Neutrophil (primary cell): Measurements from ENCODE around the gene TEX14.
"Not testable (repeated sequence)": the region's sequence is repeated elsewhere in the genome, so short reads cannot be mapped to it uniquely, and the experiment has no call there.

Source experiments
- H3K27ac ChIP-seq: fragments of 200-600 bp; sonication (generic); 2 replicates; pipeline ENCODE4 v1.5.1; 2016; ENCODE audit warnings: mild to moderate bottlenecking, moderate library complexity
- H3K27me3 ChIP-seq: fragments of 200-600 bp; sonication (generic); 2 replicates; pipeline ENCODE4 v1.6.0; 2016; ENCODE audit warnings: mild to moderate bottlenecking
- H3K36me3 ChIP-seq: fragments of 200-600 bp; sonication (generic); 2 replicates; pipeline ENCODE4 v1.5.1; 2017
- H3K4me1 ChIP-seq, 2 experiments: fragments of 200-600 bp in 1 of 2; sonication (generic) in 1 of 2; 1 replicate in 1 of 2; 2 replicates in 1 of 2; pipeline versions ENCODE4 v1.5.1 to v1.6.1; 2013 to 2016; ENCODE audit warnings: low read depth in 1 of 2, low read length in 1 of 2, mild to moderate bottlenecking in 1 of 2, moderate library complexity in 1 of 2; ENCODE audit not compliant: control insufficient read depth in 1 of 2, insufficient read depth in 1 of 2
- H3K4me3 ChIP-seq, 2 experiments: fragments of 200-600 bp in 1 of 2; sonication (generic) in 1 of 2; 1 replicate in 1 of 2; 2 replicates in 1 of 2; pipeline ENCODE4 v1.5.1; 2013 to 2016; ENCODE audit warnings: low read depth in 1 of 2, low read length in 1 of 2, mild to moderate bottlenecking in 1 of 2, moderate library complexity in 1 of 2
- H3K9me3 ChIP-seq: fragments of 200-600 bp; sonication (generic); 2 replicates; pipeline ENCODE4 v1.5.1; 2016
- CTCF ChIP-seq: fragments of 200-600 bp; sonication (generic); IDR thresholded peaks from 2 replicates; pipeline ENCODE4 v1.5.1; 2016; ENCODE audit warnings: antibody characterized with exemption

Gene TEX14

GRCh38 chr17:58658804-58659713, 32.8 kb downstream of the TEX14 start:
- Histone ChIP-seq H3K4me3 (peak overlapping the region; percentile 44 to 53), H3K27ac (peak overlapping the region; percentile 38), H3K27me3 (peaks cover 31% of the 10 kb centered on the region), H3K36me3 (no peaks in the 10 kb centered on the region), H3K9me3 (no peaks in the 10 kb centered on the region), H3K4me1 (peaks cover 9 to 11% of the 10 kb centered on the region in 2 experiments)
- no peak for TF ChIP-seq CTCF

GRCh38 chr17:58657962-58658803, 33.7 kb downstream of the TEX14 start:
- H3K27me3 ChIP-seq = peaks cover 31% of the 10 kb centered on the region
- H3K9me3 ChIP-seq, H3K36me3 ChIP-seq, H3K4me3 ChIP-seq, H3K27ac ChIP-seq: not testable (repeated sequence)
- H3K4me1 ChIP-seq = peaks cover 9 to 11% of the 10 kb centered on the region in 2 experiments

GRCh38 chr17:58648236-58648635, 43.6 kb downstream of the TEX14 start:
- H3K27me3 ChIP-seq = no peaks in the 10 kb centered on the region
- H3K27ac ChIP-seq = no peak overlapping the region
- no peak overlapping the region for H3K4me3 ChIP-seq
- H3K36me3 ChIP-seq = no peaks in the 10 kb centered on the region
- no peaks in the 10 kb centered on the region for H3K4me1 ChIP-seq
- no peak for TF ChIP-seq CTCF
- no peaks in the 10 kb centered on the region for H3K9me3 ChIP-seq

- no peak overlapping the region for H3K27ac ChIP-seq
- H3K4me1 ChIP-seq = peaks cover 0 to 3% of the 10 kb centered on the region in 2 experiments
- H3K9me3 ChIP-seq = no peaks in the 10 kb centered on the region
- no peak for TF ChIP-seq CTCF
- H3K4me3 ChIP-seq = no peak overlapping the region
- H3K36me3 ChIP-seq = no peaks in the 10 kb centered on the region
- H3K27me3 ChIP-seq = no peaks in the 10 kb centered on the region
Observed at GRCh38 chr17:58643147-58643546, 48.7 kb downstream of the TEX14 start.

- H3K9me3 ChIP-seq = no peaks in the 10 kb centered on the region
- no peaks in the 10 kb centered on the region for H3K27me3 ChIP-seq
- peaks cover 0 to 3% of the 10 kb centered on the region in 2 experiments for H3K4me1 ChIP-seq
- TF ChIP-seq CTCF = no peak
- no peak overlapping the region for H3K27ac ChIP-seq
- H3K36me3 ChIP-seq = no peaks in the 10 kb centered on the region
- H3K4me3 ChIP-seq = no peak overlapping the region
Observed at GRCh38 chr17:58641887-58642311, 49.9 kb downstream of the TEX14 start.

- H3K9me3 ChIP-seq = no peaks in the 10 kb centered on the region
- TF ChIP-seq CTCF = no peak
- H3K27ac ChIP-seq = no peak overlapping the region
- H3K4me1 ChIP-seq = peaks cover 0 to 3% of the 10 kb centered on the region in 2 experiments
- H3K4me3 ChIP-seq = no peak overlapping the region
- H3K36me3 ChIP-seq = no peaks in the 10 kb centered on the region
- no peaks in the 10 kb centered on the region for H3K27me3 ChIP-seq
Observed at GRCh38 chr17:58640202-58640601, 51.6 kb downstream of the TEX14 start.
